ENCODE measurements around the gene POP4.
A peak's percentile ranks its signal among the peaks of the same experiment; 100 is the strongest.

DNA sequence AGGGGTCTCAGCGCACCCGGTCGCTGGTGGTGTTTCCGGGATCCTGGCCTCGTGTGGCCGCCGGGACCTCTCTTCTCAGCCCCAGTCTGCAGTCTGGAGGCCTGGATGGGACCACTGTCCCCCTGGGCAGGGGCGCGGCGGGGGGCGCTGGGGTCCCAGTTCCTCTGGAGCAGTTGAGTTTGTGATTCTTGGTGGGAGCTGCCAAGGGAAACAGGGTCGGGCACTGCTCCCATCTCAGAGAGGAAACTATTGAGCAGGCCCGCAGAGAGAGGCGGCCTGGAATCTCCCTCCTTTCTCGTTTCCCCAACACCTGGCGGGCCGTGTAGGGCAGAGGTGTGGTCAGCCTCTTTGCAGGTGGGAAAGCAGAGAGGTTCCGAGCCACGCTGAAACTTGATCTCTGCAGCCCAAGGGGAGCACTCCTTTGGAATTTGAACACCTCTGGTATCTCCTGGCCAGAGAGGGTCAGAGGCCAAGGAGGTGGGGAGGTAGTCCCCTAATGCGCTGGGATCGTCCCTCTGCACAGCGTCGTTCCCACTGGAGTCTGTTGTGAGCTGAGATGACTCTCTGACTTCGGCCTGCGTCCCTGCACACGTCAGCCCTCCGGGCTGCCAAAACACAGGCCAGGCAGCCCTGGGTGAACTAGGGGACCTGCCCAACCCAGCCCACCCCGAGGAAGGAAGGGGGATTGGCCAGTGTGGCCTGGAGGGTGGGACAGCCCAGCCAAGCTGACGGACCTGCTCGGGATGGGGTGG lies 59.9 kb downstream of the POP4 start:
- TF ChIP-seq, protein P1, sequence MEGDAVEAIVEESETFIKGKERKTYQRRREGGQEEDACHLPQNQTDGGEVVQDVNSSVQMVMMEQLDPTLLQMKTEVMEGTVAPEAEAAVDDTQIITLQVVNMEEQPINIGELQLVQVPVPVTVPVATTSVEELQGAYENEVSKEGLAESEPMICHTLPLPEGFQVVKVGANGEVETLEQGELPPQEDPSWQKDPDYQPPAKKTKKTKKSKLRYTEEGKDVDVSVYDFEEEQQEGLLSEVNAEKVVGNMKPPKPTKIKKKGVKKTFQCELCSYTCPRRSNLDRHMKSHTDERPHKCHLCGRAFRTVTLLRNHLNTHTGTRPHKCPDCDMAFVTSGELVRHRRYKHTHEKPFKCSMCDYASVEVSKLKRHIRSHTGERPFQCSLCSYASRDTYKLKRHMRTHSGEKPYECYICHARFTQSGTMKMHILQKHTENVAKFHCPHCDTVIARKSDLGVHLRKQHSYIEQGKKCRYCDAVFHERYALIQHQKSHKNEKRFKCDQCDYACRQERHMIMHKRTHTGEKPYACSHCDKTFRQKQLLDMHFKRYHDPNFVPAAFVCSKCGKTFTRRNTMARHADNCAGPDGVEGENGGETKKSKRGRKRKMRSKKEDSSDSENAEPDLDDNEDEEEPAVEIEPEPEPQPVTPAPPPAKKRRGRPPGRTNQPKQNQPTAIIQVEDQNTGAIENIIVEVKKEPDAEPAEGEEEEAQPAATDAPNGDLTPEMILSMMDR (IDR thresholded peaks at IDR 0.05) = no peak
- TF ChIP-seq EP300 (IDR thresholded peaks at IDR 0.05; ENCODE audit: low read depth) (no peak), POLR2A (IDR thresholded peaks at IDR 0.05) (peak; percentile 47)

Data from transverse colon (tissue), 3 donors.